ENCODE data around the gene KRT86. TPM values are rescaled to one million over a fixed set of nuclear protein-coding genes. Genes with fewer than 3 reads are reported as not detected.
"Not testable (repeated sequence)": the region's sequence is repeated elsewhere in the genome, so short reads cannot be mapped to it uniquely, and the experiment has no call there.

Gene KRT86
- polyA plus RNA-seq, 1 donor (not counting 4 experiments of a cell fraction or from before 2014, with no cell fraction given), result not detected

GRCh38 chr12:52286857-52287785 is 12.7 kb downstream of the KRT86 start:
- H3K4me3 ChIP-seq (ENCODE audit: control insufficient read depth in 2 of 3, extremely low read depth in 1 of 3, insufficient read depth in 2 of 3, low read depth in 1 of 3, low read length in 3 of 3); DNase-seq (ENCODE audit: low read depth, low spot score); H2AFZ ChIP-seq (ENCODE audit: control insufficient read depth, low read length); FAIRE-seq; H3K9ac ChIP-seq (ENCODE audit: control insufficient read depth, extremely low read depth, insufficient read depth, low read length); H3K36me3 ChIP-seq (ENCODE audit: control insufficient read depth in 2 of 2, extremely low read depth in 1 of 2, insufficient read depth in 2 of 2, low read length in 2 of 2); H3K9me3 ChIP-seq (ENCODE audit: control insufficient read depth, low read depth, low read length); H3K9me1 ChIP-seq (ENCODE audit: control insufficient read depth, extremely low read depth, insufficient read depth, low read length); H3K79me2 ChIP-seq (ENCODE audit: control insufficient read depth, insufficient read depth, low read length); H3K4me2 ChIP-seq (ENCODE audit: control insufficient read depth, extremely low read depth, insufficient read depth, low read depth, low read length); dilution Hi-C loops (cut with MboI; ENCODE audit: extremely low pct_ligation_motif_present, low sequenced_read_pairs); H4K20me1 ChIP-seq (ENCODE audit: control insufficient read depth, extremely low read depth, insufficient read depth, low read length); H3K27ac ChIP-seq (ENCODE audit: control insufficient read depth, insufficient read depth, low read length); H3K27me3 ChIP-seq (ENCODE audit: control insufficient read depth, extremely low read depth, insufficient read depth, low read length): not testable (repeated sequence)
- peaks cover 20% of the 10 kb centered on the region for H3K4me1 ChIP-seq (ENCODE audit: control insufficient read depth, extremely low read depth, insufficient read depth, low read length)
- peak in 2 of 3 experiments; percentile 9 to 21 for TF ChIP-seq CTCF (optimal IDR thresholded peaks at IDR 0.05 in 1 of 3, IDR thresholded peaks at IDR 0.05 in 1 of 3, conservative IDR thresholded peaks at IDR 0.05 in 1 of 3; ENCODE audit: extremely low read depth in 1 of 3, insufficient read depth in 2 of 3, low read length in 3 of 3)

GRCh38 chr12:52287816-52288805 is 13.7 kb downstream of the KRT86 start:
- H2AFZ ChIP-seq (ENCODE audit: control insufficient read depth, low read length); H3K9me1 ChIP-seq (ENCODE audit: control insufficient read depth, extremely low read depth, insufficient read depth, low read length); H3K79me2 ChIP-seq (ENCODE audit: control insufficient read depth, insufficient read depth, low read length); H3K4me2 ChIP-seq (ENCODE audit: control insufficient read depth, extremely low read depth, insufficient read depth, low read depth, low read length); H3K4me3 ChIP-seq (ENCODE audit: control insufficient read depth in 2 of 3, extremely low read depth in 1 of 3, insufficient read depth in 2 of 3, low read depth in 1 of 3, low read length in 3 of 3); H3K9ac ChIP-seq (ENCODE audit: control insufficient read depth, extremely low read depth, insufficient read depth, low read length); DNase-seq (ENCODE audit: low read depth, low spot score); H4K20me1 ChIP-seq (ENCODE audit: control insufficient read depth, extremely low read depth, insufficient read depth, low read length); H3K27me3 ChIP-seq (ENCODE audit: control insufficient read depth, extremely low read depth, insufficient read depth, low read length); dilution Hi-C loops (cut with MboI; ENCODE audit: extremely low pct_ligation_motif_present, low sequenced_read_pairs); H3K9me3 ChIP-seq (ENCODE audit: control insufficient read depth, low read depth, low read length); H3K27ac ChIP-seq (ENCODE audit: control insufficient read depth, insufficient read depth, low read length); H3K36me3 ChIP-seq (ENCODE audit: control insufficient read depth in 2 of 2, extremely low read depth in 1 of 2, insufficient read depth in 2 of 2, low read length in 2 of 2); FAIRE-seq: not testable (repeated sequence)
- H3K4me1 ChIP-seq (ENCODE audit: control insufficient read depth, extremely low read depth, insufficient read depth, low read length), result peaks cover 20% of the 10 kb centered on the region

GRCh38 chr12:52290483-52291134 is 16.2 kb downstream of the KRT86 start:
- H3K9ac ChIP-seq (ENCODE audit: control insufficient read depth, extremely low read depth, insufficient read depth, low read length); H3K27me3 ChIP-seq (ENCODE audit: control insufficient read depth, extremely low read depth, insufficient read depth, low read length); dilution Hi-C loops (cut with MboI; ENCODE audit: extremely low pct_ligation_motif_present, low sequenced_read_pairs); H3K9me3 ChIP-seq (ENCODE audit: control insufficient read depth, low read depth, low read length); H3K4me3 ChIP-seq (ENCODE audit: control insufficient read depth in 2 of 3, extremely low read depth in 1 of 3, insufficient read depth in 2 of 3, low read depth in 1 of 3, low read length in 3 of 3); H2AFZ ChIP-seq (ENCODE audit: control insufficient read depth, low read length); H3K36me3 ChIP-seq (ENCODE audit: control insufficient read depth in 2 of 2, extremely low read depth in 1 of 2, insufficient read depth in 2 of 2, low read length in 2 of 2); H4K20me1 ChIP-seq (ENCODE audit: control insufficient read depth, extremely low read depth, insufficient read depth, low read length); H3K27ac ChIP-seq (ENCODE audit: control insufficient read depth, insufficient read depth, low read length); H3K4me2 ChIP-seq (ENCODE audit: control insufficient read depth, extremely low read depth, insufficient read depth, low read depth, low read length); H3K79me2 ChIP-seq (ENCODE audit: control insufficient read depth, insufficient read depth, low read length); DNase-seq (ENCODE audit: low read depth, low spot score); H3K4me1 ChIP-seq (ENCODE audit: control insufficient read depth, extremely low read depth, insufficient read depth, low read length); H3K9me1 ChIP-seq (ENCODE audit: control insufficient read depth, extremely low read depth, insufficient read depth, low read length): not testable (repeated sequence)
- peak; percentile 55 for FAIRE-seq

All from keratinocyte (primary cell).